ENCODE results near the gene PDPK1. TPM values are rescaled to one million over a fixed set of nuclear protein-coding genes. Genes with fewer than 3 reads are reported as not detected.
A peak's percentile ranks its signal among the peaks of the same experiment; 100 is the strongest.
"Not testable (repeated sequence)": the region's sequence is repeated elsewhere in the genome, so short reads cannot be mapped to it uniquely, and the experiment has no call there.

PDPK1 gene
- total RNA-seq, 2 donors from 2014 or later: 29.2 to 30.3 TPM

GRCh38 chr16:2531371-2531695 is 6.5 kb upstream of the PDPK1 start, which contains the start of gene CEMP1:
CEMP1 (minus strand) TSS chr16:2531408; CDS start chr16:2531073, 335 bp downstream.
- Histone ChIP-seq H3K36me3 (ENCODE audit: control insufficient read depth, insufficient read depth, low read length) (peaks cover 26% of the 10 kb centered on the region), H3K9ac (ENCODE audit: extremely low read depth, low read length, poor library complexity, severe bottlenecking) (peak within 1 kb of the TSS; percentile 74), H3K27me3 (ENCODE audit: control insufficient read depth, insufficient read depth, low read length, poor library complexity, severe bottlenecking) (no peaks in the 10 kb centered on the region), H3K9me3 (ENCODE audit: control insufficient read depth, low read length) (no peaks in the 10 kb centered on the region), H3K4me1 (ENCODE audit: control insufficient read depth, insufficient read depth, low read length) (no peaks in the 10 kb centered on the region), H3K27ac (ENCODE audit: low read depth, low read length) (peak within 1 kb of the TSS; percentile 38), H3K4me3 (ENCODE audit: low read length) (peak within 1 kb of the TSS; percentile 80)
- WGBS, 2 experiments (ENCODE audit: insufficient coverage in 1 of 2, insufficient read length in 1 of 2): 20 to 100% methylated on average over 1 to 11 of the region's 11 CpGs
- Mint-ChIP-seq H3K27me3 (ENCODE audit: insufficient read depth) (peaks cover 11% of the 10 kb centered on the region), H3K36me3 (ENCODE audit: low read depth) (peaks cover 6% of the 10 kb centered on the region), H3K4me3 (peak within 1 kb of the TSS; percentile 78), H3K9me3 (no peaks in the 10 kb centered on the region), H3K27ac (peak within 1 kb of the TSS; percentile 98), H3K4me1 (no peaks in the 10 kb centered on the region)
- TF ChIP-seq CTCF (conservative IDR thresholded peaks at IDR 0.05): no peak
- DNase-seq: no peak

- H3K4me1 Mint-ChIP-seq: no peaks in the 10 kb centered on the region
- Histone ChIP-seq H3K27ac (ENCODE audit: low read depth, low read length) (peak overlapping the region; percentile 38), H3K9me3 (ENCODE audit: control insufficient read depth, low read length) (no peaks in the 10 kb centered on the region), H3K36me3 (ENCODE audit: control insufficient read depth, insufficient read depth, low read length) (peaks cover 24% of the 10 kb centered on the region), H3K4me1 (ENCODE audit: control insufficient read depth, insufficient read depth, low read length) (no peaks in the 10 kb centered on the region), H3K9ac (ENCODE audit: extremely low read depth, low read length, poor library complexity, severe bottlenecking) (peak overlapping the region; percentile 74), H3K27me3 (ENCODE audit: control insufficient read depth, insufficient read depth, low read length, poor library complexity, severe bottlenecking) (no peaks in the 10 kb centered on the region), H3K4me3 (ENCODE audit: low read length) (peak overlapping the region; percentile 80)
- H3K9me3 Mint-ChIP-seq: no peaks in the 10 kb centered on the region
- DNase-seq: peak; percentile 99
- peak overlapping the region; percentile 78 for H3K4me3 Mint-ChIP-seq
- TF ChIP-seq CTCF (conservative IDR thresholded peaks at IDR 0.05): no peak
- WGBS, 2 experiments (ENCODE audit: insufficient coverage in 1 of 2, insufficient read length in 1 of 2): 0 to 1% methylated on average over 12 to 84 of the region's 84 CpGs
- peak overlapping the region; percentile 98 for H3K27ac Mint-ChIP-seq
- H3K36me3 Mint-ChIP-seq (ENCODE audit: low read depth): peaks cover 5% of the 10 kb centered on the region
- peaks cover 11% of the 10 kb centered on the region for H3K27me3 Mint-ChIP-seq (ENCODE audit: insufficient read depth)
Measured at GRCh38 chr16:2531696-2532493, 5.9 kb upstream of the PDPK1 start.

- no peaks in the 10 kb centered on the region for H3K9me3 Mint-ChIP-seq
- peak; percentile 89 for DNase-seq
- H3K4me1 Mint-ChIP-seq: peaks cover 2% of the 10 kb centered on the region
- H3K27me3 ChIP-seq (ENCODE audit: control insufficient read depth, insufficient read depth, low read length, poor library complexity, severe bottlenecking): no peaks in the 10 kb centered on the region
- TF ChIP-seq CTCF (conservative IDR thresholded peaks at IDR 0.05): no peak
- no peaks in the 10 kb centered on the region for H3K9me3 ChIP-seq (ENCODE audit: control insufficient read depth, low read length)
- 11 to 22% methylated on average over 26 to 37 of the region's 37 CpGs for WGBS, 2 experiments (ENCODE audit: insufficient coverage in 1 of 2, insufficient read length in 1 of 2)
- H3K36me3 ChIP-seq (ENCODE audit: control insufficient read depth, insufficient read depth, low read length): peaks cover 20% of the 10 kb centered on the region
- peak overlapping the region; percentile 78 for H3K4me3 Mint-ChIP-seq
- H3K9ac ChIP-seq (ENCODE audit: extremely low read depth, low read length, poor library complexity, severe bottlenecking): peak overlapping the region; percentile 74
- peak overlapping the region; percentile 80 for H3K4me3 ChIP-seq (ENCODE audit: low read length)
- H3K4me1 ChIP-seq (ENCODE audit: control insufficient read depth, insufficient read depth, low read length): no peaks in the 10 kb centered on the region
- peak overlapping the region; percentile 38 for H3K27ac ChIP-seq (ENCODE audit: low read depth, low read length)
- H3K27ac Mint-ChIP-seq: peak overlapping the region; percentile 98
- peaks cover 11% of the 10 kb centered on the region for H3K27me3 Mint-ChIP-seq (ENCODE audit: insufficient read depth)
- peaks cover 5% of the 10 kb centered on the region for H3K36me3 Mint-ChIP-seq (ENCODE audit: low read depth)
Measured at GRCh38 chr16:2532494-2533141, 5.2 kb upstream of the PDPK1 start.

GRCh38 chr16:2533142-2533755 is 4.6 kb upstream of the PDPK1 start:
- Mint-ChIP-seq H3K27ac (peak overlapping the region; percentile 98), H3K4me3 (peak overlapping the region; percentile 78), H3K27me3 (ENCODE audit: insufficient read depth) (peaks cover 11% of the 10 kb centered on the region)
- H3K27ac ChIP-seq (ENCODE audit: low read depth, low read length); H3K9ac ChIP-seq (ENCODE audit: extremely low read depth, low read length, poor library complexity, severe bottlenecking); H3K27me3 ChIP-seq (ENCODE audit: control insufficient read depth, insufficient read depth, low read length, poor library complexity, severe bottlenecking); H3K4me1 ChIP-seq (ENCODE audit: control insufficient read depth, insufficient read depth, low read length); H3K4me1 Mint-ChIP-seq; DNase-seq; H3K9me3 Mint-ChIP-seq; H3K9me3 ChIP-seq (ENCODE audit: control insufficient read depth, low read length); H3K36me3 Mint-ChIP-seq (ENCODE audit: low read depth): not testable (repeated sequence)
- Histone ChIP-seq H3K36me3 (ENCODE audit: control insufficient read depth, insufficient read depth, low read length) (peaks cover 18% of the 10 kb centered on the region), H3K4me3 (ENCODE audit: low read length) (peak overlapping the region; percentile 80)
- WGBS, 2 experiments (ENCODE audit: insufficient coverage in 1 of 2, insufficient read length in 1 of 2): 77 to 85% methylated on average over 7 to 15 of the region's 16 CpGs
